ENCODE results near the gene ARPC5L.
"Not testable (repeated sequence)": the region's sequence is repeated elsewhere in the genome, so short reads cannot be mapped to it uniquely, and the experiment has no call there.

The ARPC5L gene

DNA sequence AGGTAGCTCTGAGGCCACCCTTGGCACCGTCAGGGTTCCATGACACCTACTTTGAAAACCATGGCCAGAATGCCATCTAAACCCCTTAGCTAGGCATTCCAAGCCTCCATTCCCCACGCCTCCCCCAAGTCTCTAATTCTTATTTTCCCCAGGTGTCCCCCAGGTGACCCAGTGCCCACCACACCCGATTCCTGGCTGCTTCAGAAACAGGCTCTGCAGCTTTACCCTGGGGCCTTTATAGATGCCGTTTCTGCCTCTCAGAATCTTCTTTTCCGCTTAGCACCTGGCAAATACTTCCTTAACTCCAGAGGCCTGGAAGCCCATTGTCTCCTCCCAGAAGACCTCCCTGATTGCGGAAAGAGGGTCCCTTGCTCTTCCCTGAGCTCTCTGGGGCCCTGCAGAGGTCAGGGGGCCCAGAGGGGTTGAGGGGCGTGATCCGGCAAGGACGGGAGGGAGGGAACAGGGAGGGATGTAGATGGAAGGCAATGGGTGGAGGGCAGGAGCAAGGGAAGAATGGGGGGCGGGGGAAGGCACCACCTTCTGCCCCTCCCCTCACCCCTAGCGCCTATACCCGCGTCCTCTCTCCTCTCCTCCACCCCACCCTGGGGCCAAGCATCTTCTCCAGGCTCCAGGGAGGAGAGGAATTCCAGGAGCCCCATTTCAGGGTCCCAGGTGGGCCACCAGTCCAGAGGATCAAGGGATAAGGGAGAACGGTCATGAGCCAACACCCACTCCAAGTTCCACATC is 20.7 kb upstream of the ARPC5L start:
- TF ChIP-seq, protein P1, sequence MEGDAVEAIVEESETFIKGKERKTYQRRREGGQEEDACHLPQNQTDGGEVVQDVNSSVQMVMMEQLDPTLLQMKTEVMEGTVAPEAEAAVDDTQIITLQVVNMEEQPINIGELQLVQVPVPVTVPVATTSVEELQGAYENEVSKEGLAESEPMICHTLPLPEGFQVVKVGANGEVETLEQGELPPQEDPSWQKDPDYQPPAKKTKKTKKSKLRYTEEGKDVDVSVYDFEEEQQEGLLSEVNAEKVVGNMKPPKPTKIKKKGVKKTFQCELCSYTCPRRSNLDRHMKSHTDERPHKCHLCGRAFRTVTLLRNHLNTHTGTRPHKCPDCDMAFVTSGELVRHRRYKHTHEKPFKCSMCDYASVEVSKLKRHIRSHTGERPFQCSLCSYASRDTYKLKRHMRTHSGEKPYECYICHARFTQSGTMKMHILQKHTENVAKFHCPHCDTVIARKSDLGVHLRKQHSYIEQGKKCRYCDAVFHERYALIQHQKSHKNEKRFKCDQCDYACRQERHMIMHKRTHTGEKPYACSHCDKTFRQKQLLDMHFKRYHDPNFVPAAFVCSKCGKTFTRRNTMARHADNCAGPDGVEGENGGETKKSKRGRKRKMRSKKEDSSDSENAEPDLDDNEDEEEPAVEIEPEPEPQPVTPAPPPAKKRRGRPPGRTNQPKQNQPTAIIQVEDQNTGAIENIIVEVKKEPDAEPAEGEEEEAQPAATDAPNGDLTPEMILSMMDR (IDR thresholded peaks at IDR 0.05; ENCODE audit: extremely low read depth, insufficient read depth, missing control alignments): no peak
- in situ Hi-C loops (cut with MboI; ENCODE audit: low pct_unique_long_range_greater_than_20kb, low sequenced_read_pairs, unreplicated experiment): loop anchor here (10.0 kb wide), 1 partner anchor 46 kb away; no protein-coding TSS in a partner anchor
- no peak for DNase-seq (ENCODE audit: low spot score)

DNA sequence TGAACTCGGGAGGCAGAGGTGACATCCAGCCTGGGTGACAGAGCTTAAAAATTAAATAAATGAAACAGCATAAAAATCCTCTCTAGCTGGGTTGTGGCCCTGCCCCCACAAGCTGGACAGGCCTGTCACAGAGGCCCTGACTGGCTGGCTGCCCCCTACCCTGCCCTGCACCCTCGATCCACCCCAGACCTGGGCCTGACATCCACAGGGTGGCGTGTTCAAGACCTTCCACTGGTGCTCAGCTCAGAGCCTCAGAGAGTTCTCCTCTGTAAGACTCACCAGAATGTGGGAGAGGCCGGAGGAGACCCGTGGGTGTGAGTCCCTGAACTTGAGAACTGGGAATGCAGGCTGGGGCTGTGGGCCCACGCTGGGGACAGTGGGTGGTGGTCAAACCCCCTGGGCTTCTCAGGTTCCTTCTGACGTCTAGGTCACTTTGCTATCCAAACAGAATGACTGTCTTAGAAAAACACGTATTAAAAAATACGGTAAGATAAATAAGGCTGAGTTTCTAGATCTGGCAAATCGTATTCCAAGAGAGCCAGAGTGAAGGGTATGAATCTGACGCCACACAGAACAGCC is 18.4 kb upstream of the ARPC5L start:
- in situ Hi-C loops (cut with MboI; ENCODE audit: low pct_unique_long_range_greater_than_20kb, low sequenced_read_pairs, unreplicated experiment): loop anchor here (10.0 kb wide), 1 partner anchor 49 kb away; no protein-coding TSS in a partner anchor
- DNase-seq (ENCODE audit: low spot score): no peak
- TF ChIP-seq, protein P1 (IDR thresholded peaks at IDR 0.05; ENCODE audit: extremely low read depth, insufficient read depth, missing control alignments): no peak

DNA sequence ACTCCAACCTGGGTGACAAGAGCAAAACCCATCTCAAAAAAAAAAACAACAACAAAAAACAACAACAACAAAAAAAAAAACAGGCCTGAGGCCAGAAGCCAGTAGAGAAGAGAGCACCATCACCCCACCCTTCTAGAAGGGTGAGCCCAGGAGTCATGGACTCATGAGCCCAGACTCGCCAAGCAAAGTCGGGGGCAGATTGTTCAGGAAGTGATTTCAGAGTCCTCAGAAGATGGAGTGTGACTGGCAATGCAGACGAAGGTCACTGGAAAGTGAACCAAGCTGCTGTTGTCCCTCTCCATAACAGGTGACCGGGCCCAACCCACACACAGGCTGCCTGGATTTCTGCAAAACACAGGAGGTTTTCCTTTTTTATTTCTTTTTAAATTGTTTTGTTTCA is 17.6 kb upstream of the ARPC5L start:
- DNase-seq (ENCODE audit: low spot score): no peak
- in situ Hi-C loops (cut with MboI; ENCODE audit: low pct_unique_long_range_greater_than_20kb, low sequenced_read_pairs, unreplicated experiment): loop anchor here (10.0 kb wide), 1 partner anchor 49 kb away; no protein-coding TSS in a partner anchor
- TF ChIP-seq, protein P1 (IDR thresholded peaks at IDR 0.05; ENCODE audit: extremely low read depth, insufficient read depth, missing control alignments): no peak

DNA sequence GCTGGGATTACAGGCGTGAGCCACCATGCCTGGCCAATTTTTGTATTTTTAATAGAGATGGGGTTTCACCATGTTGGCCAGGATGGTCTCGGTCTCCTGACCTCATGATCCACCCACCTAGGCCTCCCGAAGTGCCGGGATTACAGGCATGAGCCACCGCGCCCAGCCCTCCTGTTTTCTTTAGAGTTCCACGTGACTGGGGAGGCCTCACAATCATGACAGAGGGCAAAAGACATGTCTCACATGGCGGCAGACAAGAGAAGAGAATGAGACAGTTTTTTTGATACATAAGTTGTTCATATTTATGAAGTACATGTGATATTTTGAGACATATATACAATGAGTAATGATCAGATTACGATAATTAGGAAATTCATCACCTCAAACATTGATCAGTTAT is 15.5 kb upstream of the ARPC5L start:
- DNase-seq (ENCODE audit: low spot score): not testable (repeated sequence)

DNA sequence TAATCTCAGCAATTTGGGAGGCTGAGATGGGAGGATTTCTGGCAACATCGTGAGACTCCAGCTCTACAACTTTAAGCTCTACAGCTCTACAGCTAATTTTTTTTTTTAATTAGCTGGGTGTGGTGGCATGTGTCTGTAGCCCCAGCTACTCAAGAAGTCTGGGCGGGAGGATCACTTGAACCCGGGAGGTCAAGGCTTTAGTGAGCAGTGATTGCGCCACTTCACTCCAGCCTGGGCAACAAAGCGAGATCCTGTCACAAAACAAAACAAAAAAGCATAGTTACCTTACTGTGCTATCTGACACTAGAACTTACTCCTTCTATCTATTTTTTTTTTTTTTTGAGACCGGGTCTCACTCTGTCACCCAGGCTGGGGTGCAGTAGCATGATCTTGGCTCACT is 15.0 kb upstream of the ARPC5L start:
- TF ChIP-seq, protein P1 (IDR thresholded peaks at IDR 0.05; ENCODE audit: extremely low read depth, insufficient read depth, missing control alignments): no peak
- DNase-seq (ENCODE audit: low spot score): no peak
- in situ Hi-C loops (cut with MboI; ENCODE audit: low pct_unique_long_range_greater_than_20kb, low sequenced_read_pairs, unreplicated experiment): loop anchor here (10.0 kb wide), 1 partner anchor 52 kb away; no protein-coding TSS in a partner anchor

More for the DNA sequence above, 15.5 kb upstream of the ARPC5L start:
- in situ Hi-C loops (cut with MboI; ENCODE audit: low pct_unique_long_range_greater_than_20kb, low sequenced_read_pairs, unreplicated experiment): loop anchor here (10.0 kb wide), 1 partner anchor 52 kb away; no protein-coding TSS in a partner anchor

DNA sequence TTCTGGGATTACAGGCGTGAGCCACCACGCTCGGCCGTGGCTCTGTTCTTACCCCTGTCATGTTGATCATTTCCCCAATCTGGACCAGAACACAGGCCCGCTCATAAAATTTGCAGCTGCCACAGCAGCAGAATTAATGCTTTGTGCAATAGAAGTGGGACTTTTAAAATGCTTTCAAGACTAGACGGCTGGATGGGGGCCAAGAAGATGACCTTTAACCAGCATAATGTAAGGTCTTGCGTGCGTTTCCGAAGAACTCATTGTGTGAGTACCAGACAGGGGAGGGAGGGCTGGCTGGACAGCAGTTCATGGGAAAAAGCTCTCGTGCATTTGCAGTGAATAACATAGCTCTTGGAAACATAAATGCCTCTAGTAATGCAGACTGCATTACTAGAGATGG is 12.1 kb upstream of the ARPC5L start:
- DNase-seq (ENCODE audit: low spot score): no peak
- in situ Hi-C loops (cut with MboI; ENCODE audit: low pct_unique_long_range_greater_than_20kb, low sequenced_read_pairs, unreplicated experiment): loop anchor here (5.0 to 10.0 kb wide), 2 partner anchors 55 to 78 kb away; partner anchors contain the start of gene NR6A1
- TF ChIP-seq, protein P1 (IDR thresholded peaks at IDR 0.05; ENCODE audit: extremely low read depth, insufficient read depth, missing control alignments): no peak

Data from GM13977 (cell line).